Activated T-cell treated with anti-CD3 and anti-CD28 coated beads, Interleukin-2, amount 50 U/mL, for 72 hours (primary cell): ENCODE data around the gene NBPF9. TPM values are rescaled to one million over a fixed set of nuclear protein-coding genes. Genes with fewer than 3 reads are reported as not detected.
A peak's percentile ranks its signal among the peaks of the same experiment; 100 is the strongest.
"Not testable (repeated sequence)": the region's sequence is repeated elsewhere in the genome, so short reads cannot be mapped to it uniquely, and the experiment has no call there.

Experiments used
- ATAC-seq, 2 donors: fragments of 150-1000 bp; cut with Tn5 transposase; replicated peaks in 1 of 2; 2 replicates each; pipeline ENCODE4 v1.10.0; 2021; ENCODE audit warnings: moderate library complexity in 2 of 2, mild to moderate bottlenecking in 1 of 2
- DNase-seq, 2 donors: peaks; one replicate each; pipeline ENCODE4 v3.0.0; 2021 to 2022; ENCODE audit warnings: mixed read lengths in 1 of 2
- H3K27ac Mint-ChIP-seq: one replicate; pipeline ENCODE4 v1.8.0; 2022; ENCODE audit warnings: mild to moderate bottlenecking, moderate library complexity, mixed read lengths
- H3K27me3 Mint-ChIP-seq: one replicate; pipeline ENCODE4 v1.8.0; 2022; ENCODE audit warnings: low read depth, mixed read lengths
- H3K36me3 Mint-ChIP-seq, 2 donors: one replicate each; pipeline ENCODE4 v1.8.0; 2022; ENCODE audit warnings: mixed read lengths in 2 of 2, mild to moderate bottlenecking in 1 of 2; ENCODE audit not compliant: insufficient read depth in 2 of 2
- H3K4me1 Mint-ChIP-seq: one replicate; pipeline ENCODE4 v1.8.0; 2022; ENCODE audit warnings: low read depth, mixed read lengths
- H3K4me3 Mint-ChIP-seq, 2 donors: one replicate each; pipeline ENCODE4 v1.8.0; 2022; ENCODE audit warnings: mild to moderate bottlenecking in 2 of 2, mixed read lengths in 2 of 2, moderate library complexity in 2 of 2
- H3K9me3 Mint-ChIP-seq, 2 donors: one replicate each; pipeline ENCODE4 v1.8.0; 2022; ENCODE audit warnings: mixed read lengths in 2 of 2
- total RNA-seq, 2 donors: library from RNA; stranded (reverse); gene quantifications; one replicate each; pipeline ENCODE4 v1.2.3, GENCODE V29; 2022

NBPF9 gene
- total RNA-seq = 10 to 100 TPM; 22.2 to 23.6 TPM

GRCh38 chr1:149103109-149104081 is at the start of gene NBPF9:
NBPF9 (minus strand) TSS chr1:149103551; CDS start chr1:149082139, 21,412 bp downstream.
- peak; percentile 96 for ATAC-seq
- H3K4me3 Mint-ChIP-seq = peak within 1 kb of the TSS; percentile 91 to 97
- H3K27me3 Mint-ChIP-seq = not testable (repeated sequence)

GRCh38 chr1:149149909-149150308 is 46.6 kb upstream of the NBPF9 start:
- H3K4me3 Mint-ChIP-seq, H3K9me3 Mint-ChIP-seq, ATAC-seq, H3K36me3 Mint-ChIP-seq, H3K27ac Mint-ChIP-seq, DNase-seq, H3K4me1 Mint-ChIP-seq, H3K27me3 Mint-ChIP-seq: not testable (repeated sequence)

More at GRCh38 chr1:149103109-149104081, at the start of gene NBPF9:
- H3K36me3 Mint-ChIP-seq, H3K9me3 Mint-ChIP-seq, H3K4me1 Mint-ChIP-seq: not testable (repeated sequence)
- peak; percentile 46 to 56 for DNase-seq
- H3K27ac Mint-ChIP-seq = peak within 1 kb of the TSS; percentile 94

- ATAC-seq, DNase-seq, H3K27ac Mint-ChIP-seq, H3K4me1 Mint-ChIP-seq, H3K27me3 Mint-ChIP-seq, H3K36me3 Mint-ChIP-seq, H3K4me3 Mint-ChIP-seq, H3K9me3 Mint-ChIP-seq: not testable (repeated sequence)
These were observed 34.2 kb upstream of the NBPF9 start for GRCh38 chr1:149137585-149137984.

GRCh38 chr1:149130938-149131337 is 27.6 kb upstream of the NBPF9 start:
- not testable (repeated sequence) for H3K4me1 Mint-ChIP-seq, H3K9me3 Mint-ChIP-seq, H3K27ac Mint-ChIP-seq, H3K27me3 Mint-ChIP-seq, DNase-seq, H3K4me3 Mint-ChIP-seq, H3K36me3 Mint-ChIP-seq, ATAC-seq

GRCh38 chr1:149129245-149129644 is 25.9 kb upstream of the NBPF9 start:
- not testable (repeated sequence) for H3K4me1 Mint-ChIP-seq, H3K9me3 Mint-ChIP-seq, H3K4me3 Mint-ChIP-seq, H3K27ac Mint-ChIP-seq, DNase-seq, H3K27me3 Mint-ChIP-seq, H3K36me3 Mint-ChIP-seq
- peak; percentile 33 to 52 for ATAC-seq

- not testable (repeated sequence) for H3K27ac Mint-ChIP-seq, H3K4me3 Mint-ChIP-seq, H3K9me3 Mint-ChIP-seq, H3K4me1 Mint-ChIP-seq, ATAC-seq, H3K36me3 Mint-ChIP-seq, DNase-seq, H3K27me3 Mint-ChIP-seq
These were observed 23.3 kb upstream of the NBPF9 start for GRCh38 chr1:149126555-149127145.

- H3K36me3 Mint-ChIP-seq, H3K27me3 Mint-ChIP-seq, ATAC-seq, H3K27ac Mint-ChIP-seq, H3K9me3 Mint-ChIP-seq, H3K4me1 Mint-ChIP-seq: not testable (repeated sequence)
- peak overlapping the region; percentile 10 to 34 for H3K4me3 Mint-ChIP-seq
- DNase-seq = peak in 1 of 2 donors; percentile 21
These were observed 20.9 kb upstream of the NBPF9 start for GRCh38 chr1:149123948-149124926.

- DNase-seq, H3K27ac Mint-ChIP-seq, H3K4me1 Mint-ChIP-seq, H3K9me3 Mint-ChIP-seq, ATAC-seq, H3K36me3 Mint-ChIP-seq, H3K27me3 Mint-ChIP-seq: not testable (repeated sequence)
- H3K4me3 Mint-ChIP-seq = peak overlapping the region in 1 of 2 donors; percentile 53
These were observed 9.5 kb upstream of the NBPF9 start for GRCh38 chr1:149112828-149113227.

GRCh38 chr1:149110343-149110742 is 7.0 kb upstream of the NBPF9 start:
- H3K4me3 Mint-ChIP-seq, ATAC-seq, H3K36me3 Mint-ChIP-seq: not testable (repeated sequence)

GRCh38 chr1:149102574-149102973 is 777 bp downstream of the NBPF9 start:
- not testable (repeated sequence) for H3K36me3 Mint-ChIP-seq, H3K4me1 Mint-ChIP-seq, H3K9me3 Mint-ChIP-seq, H3K27me3 Mint-ChIP-seq, H3K27ac Mint-ChIP-seq
- DNase-seq = peak; percentile 31 to 40
- H3K4me3 Mint-ChIP-seq = peak overlapping the region in 1 of 2 donors; percentile 62
- peak; percentile 56 to 58 for ATAC-seq

More at GRCh38 chr1:149110343-149110742, 7.0 kb upstream of the NBPF9 start:
- not testable (repeated sequence) for H3K9me3 Mint-ChIP-seq, DNase-seq, H3K4me1 Mint-ChIP-seq, H3K27ac Mint-ChIP-seq, H3K27me3 Mint-ChIP-seq

GRCh38 chr1:149098276-149098675 is 5.1 kb downstream of the NBPF9 start:
- not testable (repeated sequence) for H3K4me1 Mint-ChIP-seq, DNase-seq, H3K4me3 Mint-ChIP-seq, H3K27me3 Mint-ChIP-seq, ATAC-seq, H3K36me3 Mint-ChIP-seq, H3K9me3 Mint-ChIP-seq, H3K27ac Mint-ChIP-seq

- ATAC-seq, H3K4me1 Mint-ChIP-seq, DNase-seq, H3K36me3 Mint-ChIP-seq, H3K27ac Mint-ChIP-seq, H3K27me3 Mint-ChIP-seq, H3K4me3 Mint-ChIP-seq, H3K9me3 Mint-ChIP-seq: not testable (repeated sequence)
These were observed 10.2 kb downstream of the NBPF9 start for GRCh38 chr1:149093155-149093554.
